Measurements from ENCODE around the gene ADAMTSL4. TPM values are rescaled to one million over a fixed set of nuclear protein-coding genes. Genes with fewer than 3 reads are reported as not detected.
A peak's percentile ranks its signal among the peaks of the same experiment; 100 is the strongest.
"Not testable (repeated sequence)": the region's sequence is repeated elsewhere in the genome, so short reads cannot be mapped to it uniquely, and the experiment has no call there.

The ADAMTSL4 gene
- total RNA-seq, 1 donor from 2014 or later = 12.0 TPM

GRCh38 chr1:150565240-150565991 lies 16.2 kb downstream of the ADAMTSL4 start:
- H3K27ac ChIP-seq (ENCODE audit: low read depth, low read length) = peak overlapping the region; percentile 100
- not testable (repeated sequence) for H3K27me3 ChIP-seq (ENCODE audit: control insufficient read depth in 3 of 3, insufficient read depth in 3 of 3, low read length in 3 of 3); H3K4me3 ChIP-seq (ENCODE audit: low read length in 3 of 3); H3K9me3 ChIP-seq (ENCODE audit: control insufficient read depth in 3 of 3, low read length in 3 of 3); H3K36me3 ChIP-seq (ENCODE audit: control insufficient read depth in 3 of 3, insufficient read depth in 3 of 3, low read length in 3 of 3)
- H3K9ac ChIP-seq (ENCODE audit: low read depth in 1 of 3, low read length in 3 of 3) = peak overlapping the region in 1 of 3 donors; percentile 52
- H3K4me1 ChIP-seq (ENCODE audit: control insufficient read depth in 3 of 3, insufficient read depth in 3 of 3, low read length in 3 of 3) = peaks cover 84 to 96% (median 88%) of the 10 kb centered on the region in 3 donors

DNA sequence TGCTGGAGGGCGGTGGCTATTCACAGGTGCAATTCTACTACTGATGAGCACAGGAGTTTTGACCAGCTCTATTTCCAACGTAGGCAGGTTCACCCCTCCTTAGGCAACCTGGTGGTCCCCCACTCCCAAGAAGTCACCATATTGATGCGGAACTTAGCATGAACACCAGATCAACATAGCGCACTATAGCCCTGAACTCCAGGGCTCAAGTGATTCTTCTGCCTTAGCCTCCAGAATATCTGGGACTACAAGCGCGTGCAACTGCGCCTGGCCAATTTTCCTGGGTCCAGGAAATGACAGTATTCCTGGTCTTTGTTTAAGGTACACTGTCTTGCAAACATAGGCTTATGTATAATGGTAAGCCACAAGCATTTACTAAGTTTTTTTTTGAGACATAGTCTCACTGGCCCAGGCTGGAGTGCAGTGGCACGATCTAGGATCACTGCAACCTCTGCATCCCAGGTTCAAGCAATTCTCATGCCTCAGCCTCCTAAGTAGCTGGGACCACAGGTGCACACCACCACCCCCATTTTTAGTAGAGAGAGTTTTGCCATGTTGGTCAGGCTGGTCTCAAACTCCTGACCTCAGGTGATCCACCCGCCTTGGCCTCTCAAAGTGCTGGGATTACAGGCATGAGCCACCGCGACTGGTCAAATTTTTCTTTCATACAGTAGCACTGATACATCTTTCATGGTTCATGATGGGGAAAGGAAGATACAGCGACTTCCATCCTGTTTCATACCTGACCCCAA lies 17.6 kb downstream of the ADAMTSL4 start:
- Histone ChIP-seq H3K9ac (ENCODE audit: low read depth in 1 of 3, low read length in 3 of 3) (peak overlapping the region; percentile 65 to 80 (median 71)), H3K27ac (ENCODE audit: low read depth, low read length) (peak overlapping the region; percentile 88), H3K27me3 (ENCODE audit: control insufficient read depth in 3 of 3, insufficient read depth in 3 of 3, low read length in 3 of 3) (no peaks in the 10 kb centered on the region), H3K9me3 (ENCODE audit: control insufficient read depth in 3 of 3, low read length in 3 of 3) (no peaks in the 10 kb centered on the region), H3K4me1 (ENCODE audit: control insufficient read depth in 3 of 3, insufficient read depth in 3 of 3, low read length in 3 of 3) (peaks cover 77 to 92% (median 79%) of the 10 kb centered on the region in 3 donors), H3K4me3 (ENCODE audit: low read length in 3 of 3) (peak overlapping the region; percentile 27 to 66 (median 41)), H3K36me3 (ENCODE audit: control insufficient read depth in 3 of 3, insufficient read depth in 3 of 3, low read length in 3 of 3) (peaks cover 0 to 4% (median 2%) of the 10 kb centered on the region in 3 donors)

- H3K9ac ChIP-seq (ENCODE audit: low read depth in 1 of 3, low read length in 3 of 3) = peak overlapping the region; percentile 65 to 80 (median 71)
- H3K9me3 ChIP-seq (ENCODE audit: control insufficient read depth in 3 of 3, low read length in 3 of 3) = no peaks in the 10 kb centered on the region
- H3K27me3 ChIP-seq (ENCODE audit: control insufficient read depth in 3 of 3, insufficient read depth in 3 of 3, low read length in 3 of 3) = no peaks in the 10 kb centered on the region
- H3K36me3 ChIP-seq (ENCODE audit: control insufficient read depth in 3 of 3, insufficient read depth in 3 of 3, low read length in 3 of 3) = peaks cover 0 to 4% (median 2%) of the 10 kb centered on the region in 3 donors
- H3K27ac ChIP-seq (ENCODE audit: low read depth, low read length) = peak overlapping the region; percentile 88
- H3K4me3 ChIP-seq (ENCODE audit: low read length in 3 of 3) = peak overlapping the region; percentile 27 to 66 (median 41)
- peaks cover 75 to 90% (median 77%) of the 10 kb centered on the region in 3 donors for H3K4me1 ChIP-seq (ENCODE audit: control insufficient read depth in 3 of 3, insufficient read depth in 3 of 3, low read length in 3 of 3)
These were observed 18.1 kb downstream of the ADAMTSL4 start for GRCh38 chr1:150567341-150567716.

DNA sequence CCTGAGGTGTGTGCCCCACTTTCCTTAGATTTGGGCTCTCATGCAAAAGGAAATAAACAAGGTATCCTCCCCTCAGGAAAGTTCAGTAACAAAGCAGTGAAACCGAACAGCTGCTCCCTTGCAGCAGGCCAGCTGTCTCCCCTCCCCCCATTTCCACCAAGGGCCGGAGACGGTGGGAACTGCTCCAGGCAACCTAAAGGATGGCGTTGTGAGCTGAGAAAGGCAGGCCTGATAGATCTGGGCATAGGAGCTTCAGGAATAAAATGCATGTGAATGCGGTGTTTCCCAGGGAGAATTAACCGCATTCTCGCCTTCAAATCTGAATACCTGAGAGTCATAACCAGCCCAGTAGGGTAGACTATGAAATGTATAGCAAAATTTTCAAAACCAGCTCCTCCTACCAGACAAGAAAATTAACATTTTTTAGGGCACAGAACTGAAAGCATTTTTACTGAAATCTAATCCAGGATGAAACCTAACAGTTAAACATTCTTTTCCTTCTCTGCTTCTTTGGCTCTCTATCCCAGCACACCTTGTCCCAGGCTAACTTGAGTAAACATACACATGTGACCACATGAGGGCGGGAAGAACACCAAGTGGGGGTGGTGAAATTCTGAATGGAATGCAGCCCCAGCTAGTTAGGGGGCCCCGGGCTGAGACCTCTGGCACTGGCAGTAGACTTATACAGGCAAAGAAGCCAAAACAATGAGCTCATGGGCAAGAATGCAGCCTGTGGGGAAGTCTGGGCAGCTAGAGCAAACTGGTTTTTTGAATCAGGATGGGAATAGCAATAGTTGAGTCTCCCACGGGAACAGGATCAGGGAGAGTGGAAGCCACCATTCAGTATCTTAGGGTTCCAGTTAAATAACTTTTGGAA lies 18.7 kb downstream of the ADAMTSL4 start:
- peak overlapping the region; percentile 27 to 66 (median 41) for H3K4me3 ChIP-seq (ENCODE audit: low read length in 3 of 3)
- peaks cover 2 to 6% (median 2%) of the 10 kb centered on the region in 3 donors for H3K36me3 ChIP-seq (ENCODE audit: control insufficient read depth in 3 of 3, insufficient read depth in 3 of 3, low read length in 3 of 3)
- H3K27ac ChIP-seq (ENCODE audit: low read depth, low read length) = peak overlapping the region; percentile 88
- H3K27me3 ChIP-seq (ENCODE audit: control insufficient read depth in 3 of 3, insufficient read depth in 3 of 3, low read length in 3 of 3) = no peaks in the 10 kb centered on the region
- H3K9ac ChIP-seq (ENCODE audit: low read depth in 1 of 3, low read length in 3 of 3) = peak overlapping the region; percentile 65 to 80 (median 71)
- H3K9me3 ChIP-seq (ENCODE audit: control insufficient read depth in 3 of 3, low read length in 3 of 3) = no peaks in the 10 kb centered on the region
- peaks cover 72 to 85% (median 74%) of the 10 kb centered on the region in 3 donors for H3K4me1 ChIP-seq (ENCODE audit: control insufficient read depth in 3 of 3, insufficient read depth in 3 of 3, low read length in 3 of 3)

GRCh38 chr1:150568594-150568966 lies 19.4 kb downstream of the ADAMTSL4 start:
- H3K9me3 ChIP-seq (ENCODE audit: control insufficient read depth in 3 of 3, low read length in 3 of 3) = no peaks in the 10 kb centered on the region
- H3K4me1 ChIP-seq (ENCODE audit: control insufficient read depth in 3 of 3, insufficient read depth in 3 of 3, low read length in 3 of 3) = peaks cover 72 to 85% (median 74%) of the 10 kb centered on the region in 3 donors
- peak overlapping the region; percentile 27 to 66 (median 41) for H3K4me3 ChIP-seq (ENCODE audit: low read length in 3 of 3)

GRCh38 chr1:150572918-150573647 lies 23.9 kb downstream of the ADAMTSL4 start:
- Histone ChIP-seq H3K27ac (ENCODE audit: low read depth, low read length) (peak overlapping the region; percentile 100), H3K9me3 (ENCODE audit: control insufficient read depth in 3 of 3, low read length in 3 of 3) (no peaks in the 10 kb centered on the region), H3K4me3 (ENCODE audit: low read length in 3 of 3) (peak overlapping the region; percentile 3 to 13 (median 4)), H3K27me3 (ENCODE audit: control insufficient read depth in 3 of 3, insufficient read depth in 3 of 3, low read length in 3 of 3) (no peaks in the 10 kb centered on the region), H3K9ac (ENCODE audit: low read depth in 1 of 3, low read length in 3 of 3) (peak overlapping the region; percentile 48 to 52 (median 50)), H3K4me1 (ENCODE audit: control insufficient read depth in 3 of 3, insufficient read depth in 3 of 3, low read length in 3 of 3) (peaks cover 45 to 65% (median 53%) of the 10 kb centered on the region in 3 donors), H3K36me3 (ENCODE audit: control insufficient read depth in 3 of 3, insufficient read depth in 3 of 3, low read length in 3 of 3) (peaks cover 9 to 52% (median 41%) of the 10 kb centered on the region in 3 donors)

More at GRCh38 chr1:150568594-150568966, 19.4 kb downstream of the ADAMTSL4 start:
- Histone ChIP-seq H3K9ac (ENCODE audit: low read depth in 1 of 3, low read length in 3 of 3) (peak overlapping the region; percentile 65 to 80 (median 71)), H3K27me3 (ENCODE audit: control insufficient read depth in 3 of 3, insufficient read depth in 3 of 3, low read length in 3 of 3) (no peaks in the 10 kb centered on the region), H3K36me3 (ENCODE audit: control insufficient read depth in 3 of 3, insufficient read depth in 3 of 3, low read length in 3 of 3) (peaks cover 2 to 12% (median 8%) of the 10 kb centered on the region in 3 donors), H3K27ac (ENCODE audit: low read depth, low read length) (peak overlapping the region; percentile 88)

DNA sequence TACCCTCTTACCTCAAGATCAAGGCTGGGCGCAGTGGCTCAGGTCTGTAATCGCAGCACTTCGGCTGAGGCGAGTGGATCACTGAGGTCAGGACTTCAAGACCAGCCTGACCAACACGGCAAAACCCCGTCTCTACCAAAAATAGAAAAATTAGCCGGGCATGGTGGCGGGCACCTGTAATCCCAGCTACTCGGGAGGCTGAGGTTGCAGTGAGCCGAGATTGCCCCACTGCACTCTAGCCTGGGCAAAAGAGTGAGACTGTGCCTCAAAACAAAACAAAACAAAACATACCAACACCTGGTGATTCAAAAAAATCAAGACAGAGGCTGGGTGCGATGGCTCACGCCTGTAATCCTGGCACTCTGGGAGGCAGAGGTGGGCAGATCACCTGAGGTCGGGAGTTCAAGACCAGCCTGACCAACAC lies 24.5 kb downstream of the ADAMTSL4 start:
- peak overlapping the region in 2 of 3 donors; percentile 3 to 13 for H3K4me3 ChIP-seq (ENCODE audit: low read length in 3 of 3)
- H3K27me3 ChIP-seq (ENCODE audit: control insufficient read depth in 3 of 3, insufficient read depth in 3 of 3, low read length in 3 of 3); H3K9me3 ChIP-seq (ENCODE audit: control insufficient read depth in 3 of 3, low read length in 3 of 3): not testable (repeated sequence)
- peak overlapping the region; percentile 100 for H3K27ac ChIP-seq (ENCODE audit: low read depth, low read length)
- H3K9ac ChIP-seq (ENCODE audit: low read depth in 1 of 3, low read length in 3 of 3) = peak overlapping the region; percentile 48 to 52 (median 50)
- peaks cover 39 to 59% (median 47%) of the 10 kb centered on the region in 3 donors for H3K4me1 ChIP-seq (ENCODE audit: control insufficient read depth in 3 of 3, insufficient read depth in 3 of 3, low read length in 3 of 3)
- H3K36me3 ChIP-seq (ENCODE audit: control insufficient read depth in 3 of 3, insufficient read depth in 3 of 3, low read length in 3 of 3) = peaks cover 12 to 57% (median 46%) of the 10 kb centered on the region in 3 donors

DNA sequence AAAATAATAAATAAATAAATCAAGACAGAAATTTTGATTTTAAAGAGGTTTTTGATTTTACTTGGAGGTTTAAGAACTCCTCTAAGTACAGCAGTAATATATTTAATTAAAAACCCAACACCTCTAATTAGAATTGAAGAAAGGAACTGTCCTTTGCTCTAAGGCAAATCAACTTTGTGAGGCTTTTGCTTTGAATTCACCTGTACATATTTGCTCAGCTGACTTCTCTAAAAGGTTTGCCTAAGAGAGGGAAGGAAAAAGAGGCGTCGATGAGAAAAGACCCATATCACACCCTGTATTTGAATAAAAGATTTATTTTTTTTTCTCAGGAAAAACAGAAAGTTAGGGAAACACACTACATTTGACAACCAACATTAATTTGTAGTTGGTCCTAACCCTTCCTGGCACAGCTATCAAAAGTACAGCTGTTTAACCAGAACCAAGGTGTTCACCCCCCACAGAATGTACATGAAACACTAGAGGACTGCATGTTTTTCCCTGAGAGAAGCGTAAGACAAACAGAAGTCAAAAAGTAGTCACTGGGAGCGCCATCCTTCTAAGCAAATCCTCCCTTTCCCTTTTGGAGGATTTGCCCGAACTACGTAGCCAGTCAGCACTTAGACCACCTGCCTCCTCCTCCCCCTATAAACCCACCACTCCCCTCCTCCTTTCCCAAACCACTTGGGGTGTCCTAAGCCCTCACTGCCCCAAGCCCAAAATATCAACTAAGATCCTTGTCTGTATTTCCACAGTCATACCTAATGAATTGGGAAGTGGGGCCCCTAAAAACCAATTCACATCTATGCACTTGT lies 25.3 kb downstream of the ADAMTSL4 start:
- Histone ChIP-seq H3K9me3 (ENCODE audit: control insufficient read depth in 3 of 3, low read length in 3 of 3) (no peaks in the 10 kb centered on the region), H3K27ac (ENCODE audit: low read depth, low read length) (peak overlapping the region; percentile 100), H3K4me1 (ENCODE audit: control insufficient read depth in 3 of 3, insufficient read depth in 3 of 3, low read length in 3 of 3) (peaks cover 31 to 52% (median 39%) of the 10 kb centered on the region in 3 donors), H3K27me3 (ENCODE audit: control insufficient read depth in 3 of 3, insufficient read depth in 3 of 3, low read length in 3 of 3) (no peaks in the 10 kb centered on the region), H3K9ac (ENCODE audit: low read depth in 1 of 3, low read length in 3 of 3) (peak overlapping the region; percentile 97 to 100 (median 100)), H3K36me3 (ENCODE audit: control insufficient read depth in 3 of 3, insufficient read depth in 3 of 3, low read length in 3 of 3) (peaks cover 17 to 59% (median 50%) of the 10 kb centered on the region in 3 donors), H3K4me3 (ENCODE audit: low read length in 3 of 3) (peak overlapping the region; percentile 93 to 97 (median 96))
